ENCODE measurements around the gene SAMD4A. TPM values are rescaled to one million over a fixed set of nuclear protein-coding genes. Genes with fewer than 3 reads are reported as not detected.

Gene SAMD4A
- total RNA-seq, 1 experiment from 2014 or later: 9.6 TPM

- Histone ChIP-seq H2BK12ac (ENCODE audit: insufficient read length, low read depth, low read length) (no peak overlapping the region), H3T11ph (ENCODE audit: low read length) (no peak overlapping the region), H3K79me1 (ENCODE audit: insufficient read depth, low read depth, low read length, poor library complexity, severe bottlenecking) (no peaks in the 10 kb centered on the region), H3K4ac (ENCODE audit: low read depth, low read length) (no peak overlapping the region), H3K4me1 (ENCODE audit: insufficient read depth, low read length) (no peaks in the 10 kb centered on the region), H3K9ac (ENCODE audit: extremely low read depth, insufficient read length, low read length) (no peak overlapping the region), H4K5ac (ENCODE audit: insufficient read length, low read depth, low read length) (no peak overlapping the region), H3K27ac (ENCODE audit: insufficient read length, low read depth, low read length) (no peak overlapping the region), H3K23ac (ENCODE audit: insufficient read length, low read depth, low read length) (no peak overlapping the region), H2BK120ac (ENCODE audit: low read depth, low read length, poor library complexity, severe bottlenecking) (no peak overlapping the region), H3K18ac (ENCODE audit: insufficient read length, low read depth, low read length) (no peak overlapping the region), H3K4me2 (ENCODE audit: insufficient read depth, insufficient read length, low read length) (no peak overlapping the region), H4K91ac (ENCODE audit: insufficient read length, low read depth, low read length) (no peak overlapping the region), H4K8ac (replicated peaks; ENCODE audit: insufficient read length, low read depth, low read length) (no peak overlapping the region), H2AFZ (ENCODE audit: low read length) (no peak overlapping the region), H2BK20ac (ENCODE audit: low read depth, low read length, poor library complexity, severe bottlenecking) (no peak overlapping the region), H3K27me3 (ENCODE audit: insufficient read depth, low read length) (no peaks in the 10 kb centered on the region), H3K23me2 (ENCODE audit: insufficient read length, low read depth, low read length, poor library complexity, severe bottlenecking) (no peaks in the 10 kb centered on the region), H4K20me1 (ENCODE audit: control insufficient read depth, insufficient read depth, insufficient read length) (no peaks in the 10 kb centered on the region), H3K56ac (ENCODE audit: insufficient read length, low read depth, low read length) (no peak overlapping the region), H2AK5ac (ENCODE audit: insufficient read length, low read length) (no peak overlapping the region), H3K14ac (ENCODE audit: insufficient read depth, low read length) (no peak overlapping the region), H3K9me3 (ENCODE audit: control insufficient read depth, low read depth, low read length) (no peaks in the 10 kb centered on the region), H2BK5ac (ENCODE audit: insufficient read length, low read length) (no peak overlapping the region), H3K79me2 (ENCODE audit: insufficient read depth, low read length) (peaks cover 2% of the 10 kb centered on the region; the same call in 1 of the 2 replicates), H2BK15ac (ENCODE audit: low read depth, low read length) (no peak overlapping the region)
- peaks cover 0 to 3% of the 10 kb centered on the region in 2 experiments; a peak in 2 of 4 replicates for H3K4me1 Mint-ChIP-seq
- no peaks in the 10 kb centered on the region; a peak in 1 of 7 replicates for H3K36me3 Mint-ChIP-seq (ENCODE audit: insufficient read depth in 1 of 3, low read depth in 3 of 3)
- no peaks in the 10 kb centered on the region for H3K9me3 Mint-ChIP-seq
- H3K4me3 Mint-ChIP-seq: no peak overlapping the region
- no peak overlapping the region for H3K27ac Mint-ChIP-seq
- DNase-seq: no peak
- no peaks in the 10 kb centered on the region; the same call in 1 of the 2 replicates for H3K27me3 Mint-ChIP-seq (ENCODE audit: low read depth)
- no peak for TF ChIP-seq CTCF (conservative IDR thresholded peaks at IDR 0.05)
- no CpG with 5 or more reads among the region's 3 CpGs for WGBS (ENCODE audit: extremely low coverage, insufficient read length, low lambda C conversion rate)
These were observed 151.1 kb downstream of the SAMD4A start for GRCh38 chr14:54718046-54718445.
